Mucosa of descending colon (tissue), 3 donors: Measurements from ENCODE around the gene PTPRK. TPM values are rescaled to one million over a fixed set of nuclear protein-coding genes. Genes with fewer than 3 reads are reported as not detected.
A peak's percentile ranks its signal among the peaks of the same experiment; 100 is the strongest.

Experiments used
- ATAC-seq: fragments of 200-7000 bp; cut with Tn5 transposase; one replicate; pipeline ENCODE4 v1.9.1; 2020; ENCODE audit warnings: mild to moderate bottlenecking, moderate library complexity
- DNase-seq, 3 donors: peaks; one replicate each; pipeline ENCODE4 v3.0.0-alpha.2; 2020
- H3K36me3 ChIP-seq: fragments of 200-600 bp; one replicate; pipeline ENCODE4 v1.8.0; 2021; ENCODE audit warnings: low read depth, mild to moderate bottlenecking
- H3K4me1 ChIP-seq: fragments of 200-600 bp; one replicate; pipeline ENCODE4 v1.8.0; 2021; ENCODE audit warnings: low read depth, mild to moderate bottlenecking
- H3K4me3 ChIP-seq: fragments of 200-600 bp; one replicate; pipeline ENCODE4 v1.8.0; 2021; ENCODE audit warnings: mild to moderate bottlenecking
- H3K9me3 ChIP-seq: fragments of 200-600 bp; one replicate; pipeline ENCODE4 v1.8.0; 2021; ENCODE audit warnings: mild to moderate bottlenecking
- intact Hi-C, 2 donors: fragments of 100-400 bp; cut with DNase I in 1 of 2; cut with micrococcal nuclease in 1 of 2; formaldehyde crosslinking; loops; one replicate each; pipeline versions ENCODE4 v1.11.0 to v1.11.1; 2022; cut with DNase I, micrococcal nuclease
- total RNA-seq, 3 donors: library from RNA; stranded (reverse); fragmentation: NEBNext Ultra II Directional in 2 of 3; extraction: Animal tissue kit (Norgen Biotek cat#: 25700) in 2 of 3; gene quantifications; one replicate each; pipeline versions ENCODE4 v1.2.1 to v1.2.4, GENCODE V29; 2021 to 2023
- TF ChIP-seq, protein P1 (sequence below): fragments of 200-600 bp; IDR thresholded peaks from one replicate; pipeline ENCODE4 v1.8.0; 2022; ENCODE audit warnings: antibody characterized with exemption, mild to moderate bottlenecking
- donor health status: DM: no; HTN: no; CAD: no; lungs with moderate emphysema.
- donor health status: DM: no; HTN: no; CAD: no.
- donor health status: DM: no; HTN: yes; CAD: no.

PTPRK gene
- total RNA-seq, 3 donors from 2014 or later = 75.9 to 159 (median 86.7) TPM

DNA sequence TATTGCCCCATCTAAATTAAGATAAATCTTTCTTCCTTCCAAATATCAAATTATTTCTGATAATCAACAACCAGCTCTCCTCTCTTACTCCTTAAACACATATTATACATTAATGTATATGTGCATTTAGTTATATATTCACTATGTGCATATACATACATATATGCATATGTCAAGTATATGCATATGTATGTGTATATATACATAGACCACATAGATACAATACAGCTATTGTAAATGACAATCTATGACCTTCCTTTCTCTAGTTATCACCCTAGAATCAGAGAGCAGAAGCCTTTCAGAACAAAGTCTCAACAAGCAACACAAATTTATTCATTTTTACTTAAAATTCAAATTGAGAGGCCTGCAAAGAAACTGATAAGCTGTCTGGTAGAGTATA is 378.5 kb downstream of the PTPRK start:
- no peak overlapping the region for H3K4me3 ChIP-seq
- H3K4me1 ChIP-seq = no peaks in the 10 kb centered on the region
- H3K36me3 ChIP-seq = no peaks in the 10 kb centered on the region
- DNase-seq (no peak), ATAC-seq (no peak)
- intact Hi-C loops = no loop called here
- H3K9me3 ChIP-seq = no peaks in the 10 kb centered on the region
- TF ChIP-seq, protein P1, sequence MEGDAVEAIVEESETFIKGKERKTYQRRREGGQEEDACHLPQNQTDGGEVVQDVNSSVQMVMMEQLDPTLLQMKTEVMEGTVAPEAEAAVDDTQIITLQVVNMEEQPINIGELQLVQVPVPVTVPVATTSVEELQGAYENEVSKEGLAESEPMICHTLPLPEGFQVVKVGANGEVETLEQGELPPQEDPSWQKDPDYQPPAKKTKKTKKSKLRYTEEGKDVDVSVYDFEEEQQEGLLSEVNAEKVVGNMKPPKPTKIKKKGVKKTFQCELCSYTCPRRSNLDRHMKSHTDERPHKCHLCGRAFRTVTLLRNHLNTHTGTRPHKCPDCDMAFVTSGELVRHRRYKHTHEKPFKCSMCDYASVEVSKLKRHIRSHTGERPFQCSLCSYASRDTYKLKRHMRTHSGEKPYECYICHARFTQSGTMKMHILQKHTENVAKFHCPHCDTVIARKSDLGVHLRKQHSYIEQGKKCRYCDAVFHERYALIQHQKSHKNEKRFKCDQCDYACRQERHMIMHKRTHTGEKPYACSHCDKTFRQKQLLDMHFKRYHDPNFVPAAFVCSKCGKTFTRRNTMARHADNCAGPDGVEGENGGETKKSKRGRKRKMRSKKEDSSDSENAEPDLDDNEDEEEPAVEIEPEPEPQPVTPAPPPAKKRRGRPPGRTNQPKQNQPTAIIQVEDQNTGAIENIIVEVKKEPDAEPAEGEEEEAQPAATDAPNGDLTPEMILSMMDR = no peak

GRCh38 chr6:128139519-128139918 is 380.9 kb downstream of the PTPRK start:
- no peaks in the 10 kb centered on the region for H3K4me1 ChIP-seq
- ATAC-seq = peak; percentile 62
- H3K4me3 ChIP-seq = no peak overlapping the region
- H3K36me3 ChIP-seq = no peaks in the 10 kb centered on the region
- intact Hi-C loops = no loop called here
- no peaks in the 10 kb centered on the region for H3K9me3 ChIP-seq
- DNase-seq = no peak
- TF ChIP-seq, protein P1 = no peak

- no peak for ATAC-seq
- Histone ChIP-seq H3K4me1 (no peaks in the 10 kb centered on the region), H3K4me3 (no peak overlapping the region), H3K9me3 (no peaks in the 10 kb centered on the region), H3K36me3 (no peaks in the 10 kb centered on the region)
- TF ChIP-seq, protein P1 = no peak
- no peak for DNase-seq
- intact Hi-C loops = no loop called here
Observed at GRCh38 chr6:128138694-128139093, 381.7 kb downstream of the PTPRK start.

DNA sequence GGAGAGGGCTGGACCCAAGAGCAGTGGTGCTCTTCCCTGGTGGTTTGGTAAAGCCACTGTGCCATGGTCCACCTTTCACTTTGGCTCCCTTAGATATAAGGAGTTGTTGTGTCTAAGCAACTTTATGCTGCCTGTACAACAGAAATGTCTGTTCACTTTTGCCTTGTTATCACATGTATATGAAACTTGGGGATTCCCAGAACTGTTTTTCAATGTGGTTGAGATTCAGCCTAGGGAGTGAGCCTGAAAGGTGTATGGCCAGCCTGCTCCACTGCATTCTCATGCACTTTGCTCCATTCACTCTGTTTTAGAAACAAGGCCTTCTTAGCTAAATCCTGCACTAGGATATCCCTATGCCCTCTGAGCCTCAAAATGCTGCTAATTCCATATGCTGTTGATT is 385.1 kb downstream of the PTPRK start:
- DNase-seq = no peak
- intact Hi-C loops = no loop called here
- Histone ChIP-seq H3K9me3 (no peaks in the 10 kb centered on the region), H3K36me3 (no peaks in the 10 kb centered on the region), H3K4me1 (no peaks in the 10 kb centered on the region), H3K4me3 (no peak overlapping the region)
- TF ChIP-seq, protein P1 = no peak
- ATAC-seq = peak; percentile 12

DNA sequence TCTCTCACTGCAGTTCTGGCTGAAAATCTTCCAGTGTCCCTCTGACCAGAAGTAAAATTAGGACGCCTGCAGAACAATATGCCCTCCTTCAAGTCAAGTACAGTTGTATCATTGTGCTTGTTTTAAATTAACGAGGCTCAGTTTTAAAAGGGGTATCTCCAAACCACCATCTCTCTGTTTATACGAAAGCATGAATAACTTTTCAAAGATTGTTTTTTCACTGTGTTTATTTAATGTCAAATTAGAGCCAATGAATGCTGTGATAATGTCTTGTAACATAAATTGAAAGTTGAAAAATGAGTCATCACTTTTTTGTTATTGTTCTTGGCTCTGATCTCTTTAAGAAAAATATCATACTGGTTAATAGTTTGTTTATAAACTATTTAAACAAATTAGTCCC is 388.8 kb downstream of the PTPRK start:
- TF ChIP-seq, protein P1 = no peak

GRCh38 chr6:128131036-128131435 is 389.4 kb downstream of the PTPRK start:
- intact Hi-C loops = no loop called here

More for the DNA sequence above, 388.8 kb downstream of the PTPRK start:
- no peaks in the 10 kb centered on the region for H3K4me1 ChIP-seq
- no peak overlapping the region for H3K4me3 ChIP-seq
- no peaks in the 10 kb centered on the region for H3K9me3 ChIP-seq
- DNase-seq = no peak
- intact Hi-C loops = no loop called here
- no peak for ATAC-seq
- H3K36me3 ChIP-seq = no peaks in the 10 kb centered on the region

More at GRCh38 chr6:128131036-128131435, 389.4 kb downstream of the PTPRK start:
- Histone ChIP-seq H3K36me3 (no peaks in the 10 kb centered on the region), H3K4me3 (no peak overlapping the region), H3K9me3 (no peaks in the 10 kb centered on the region), H3K4me1 (no peaks in the 10 kb centered on the region)
- DNase-seq (no peak), ATAC-seq (no peak)
- TF ChIP-seq, protein P1 = no peak
